RWPE2 (cell line): ENCODE data around the gene MB21D2.

Experiments
- ATAC-seq: fragments of 200-7000 bp; cut with Tn5 transposase; 3 replicates; pipeline ENCODE4 v1.9.1; 2021; ENCODE audit warnings: low read depth
- DNase-seq: peaks from one replicate; pipeline ENCODE4 v3.0.0-alpha.2; 2020; ENCODE audit warnings: low spot score
- H3K27ac ChIP-seq: fragments of 450-650 bp; 2 replicates; pipeline ENCODE4 v1.5.1; 2017; ENCODE audit warnings: mild to moderate bottlenecking; ENCODE audit not compliant: poor library complexity, severe bottlenecking
- H3K27me3 ChIP-seq: fragments of 250-450 bp; sonication (Bioruptor Pico); 2 replicates; pipeline ENCODE4 v1.5.1; 2021; ENCODE audit warnings: mild to moderate bottlenecking, moderate library complexity; ENCODE audit not compliant: insufficient read depth, poor library complexity, severe bottlenecking
- H3K36me3 ChIP-seq: fragments of 250-450 bp; sonication (Bioruptor Pico); 2 replicates; pipeline ENCODE4 v1.5.1; 2020; ENCODE audit warnings: low read depth, mild to moderate bottlenecking, moderate library complexity
- H3K4me1 ChIP-seq: fragments of 250-450 bp; sonication (Bioruptor Pico); 2 replicates; pipeline ENCODE4 v1.5.1; 2021; ENCODE audit warnings: mild to moderate bottlenecking, moderate library complexity; ENCODE audit not compliant: insufficient read depth, poor library complexity, severe bottlenecking
- H3K4me3 ChIP-seq: fragments of 250-450 bp; sonication (Bioruptor Pico); 2 replicates; pipeline ENCODE4 v1.5.1; 2021; ENCODE audit warnings: mild to moderate bottlenecking, moderate library complexity; ENCODE audit not compliant: severe bottlenecking
- H3K9me3 ChIP-seq: fragments of 250-450 bp; sonication (Bioruptor Pico); 2 replicates; pipeline ENCODE4 v1.5.1; 2021; ENCODE audit warnings: mild to moderate bottlenecking, moderate library complexity; ENCODE audit not compliant: severe bottlenecking
- CTCF ChIP-seq: fragments of 450-650 bp; IDR thresholded peaks from one replicate; pipeline ENCODE4 v1.5.1; 2017; ENCODE audit warnings: mild to moderate bottlenecking, moderate library complexity; ENCODE audit not compliant: poor library complexity, severe bottlenecking

The MB21D2 gene

GRCh38 chr3:192750201-192750600, 167.5 kb downstream of the MB21D2 start:
- Histone ChIP-seq H3K9me3 (no peaks in the 10 kb centered on the region), H3K27me3 (no peaks in the 10 kb centered on the region), H3K27ac (no peak overlapping the region), H3K4me1 (no peaks in the 10 kb centered on the region), H3K36me3 (no peaks in the 10 kb centered on the region), H3K4me3 (no peak overlapping the region)
- no peak for TF ChIP-seq CTCF
- ATAC-seq (no peak), DNase-seq (no peak)

DNA sequence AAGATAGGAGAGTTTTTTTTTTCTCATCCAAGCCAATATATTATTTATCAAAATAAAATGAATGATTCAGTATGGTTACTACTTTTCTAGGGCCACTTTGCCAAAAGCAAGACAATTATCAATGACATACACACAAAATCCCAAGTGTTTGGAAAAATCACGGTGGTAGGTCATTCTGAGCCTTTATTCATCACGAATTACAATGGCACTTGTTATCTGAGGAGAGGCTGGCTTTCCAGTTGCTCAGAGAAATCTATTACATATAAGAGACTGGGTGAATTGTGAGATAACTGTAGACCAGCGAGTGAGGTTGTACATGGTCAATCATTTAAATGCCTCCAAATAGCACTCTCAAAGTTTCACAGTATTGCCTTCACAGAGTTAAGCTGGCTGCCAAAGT, 169.9 kb downstream of the MB21D2 start:
- ATAC-seq = no peak
- H3K27me3 ChIP-seq = no peaks in the 10 kb centered on the region
- DNase-seq = no peak

GRCh38 chr3:192747145-192747544, 170.5 kb downstream of the MB21D2 start:
- H3K4me1 ChIP-seq = no peaks in the 10 kb centered on the region
- DNase-seq (no peak), ATAC-seq (no peak)
- H3K27ac ChIP-seq = no peak overlapping the region
- H3K4me3 ChIP-seq = no peak overlapping the region
- H3K36me3 ChIP-seq = no peaks in the 10 kb centered on the region
- no peaks in the 10 kb centered on the region for H3K27me3 ChIP-seq
- no peaks in the 10 kb centered on the region for H3K9me3 ChIP-seq
- no peak for TF ChIP-seq CTCF

More for the DNA sequence above, 169.9 kb downstream of the MB21D2 start:
- TF ChIP-seq CTCF = no peak
- no peaks in the 10 kb centered on the region for H3K36me3 ChIP-seq
- no peaks in the 10 kb centered on the region for H3K4me1 ChIP-seq
- H3K9me3 ChIP-seq = no peaks in the 10 kb centered on the region
- no peak overlapping the region for H3K27ac ChIP-seq
- no peak overlapping the region for H3K4me3 ChIP-seq
